HepG2 (cell line): ENCODE measurements around the gene TACO1. TPM values are rescaled to one million over a fixed set of nuclear protein-coding genes. Genes with fewer than 3 reads are reported as not detected.

Experiments
- CREM ChIP-seq, 2 experiments: sonication (generic) in 1 of 2; formaldehyde crosslinking in 1 of 2; IDR thresholded peaks; 2 replicates each; pipeline versions ENCODE4 v1.4.0 to v1.6.1; 2016 to 2020; ENCODE audit warnings: antibody characterized with exemption in 1 of 2, mild to moderate bottlenecking in 1 of 2, missing genetic modification reagents in 1 of 2
- DDIT3 ChIP-seq: sonication (generic); formaldehyde crosslinking; IDR thresholded peaks from 2 replicates; pipeline ENCODE4 v1.4.0; 2020; ENCODE audit warnings: mild to moderate bottlenecking, missing genetic modification reagents
- FOXO1 ChIP-seq: sonication (generic); formaldehyde crosslinking; IDR thresholded peaks from 2 replicates; pipeline ENCODE4 v1.4.0; 2020; ENCODE audit warnings: missing genetic modification reagents
- FUBP1 ChIP-seq: sonication (generic); formaldehyde crosslinking; IDR thresholded peaks from 2 replicates; pipeline ENCODE4 v1.5.1; 2020; ENCODE audit warnings: missing genetic modification reagents, mild to moderate bottlenecking, borderline replicate concordance
- PCBP1 ChIP-seq: fragments of 200-400 bp; formaldehyde crosslinking; IDR thresholded peaks from 2 replicates; pipeline ENCODE4 v1.6.1; 2017; ENCODE audit warnings: mild to moderate bottlenecking, low read depth, low read length, borderline replicate concordance
- SMAD1 ChIP-seq: sonication (generic); formaldehyde crosslinking; IDR thresholded peaks from 2 replicates; pipeline ENCODE4 v1.4.0; 2020; ENCODE audit warnings: missing genetic modification reagents, low read depth, mild to moderate bottlenecking, borderline replicate concordance
- SP1 ChIP-seq, 2 experiments: fragments of 450-650 bp in 1 of 2; sonication (generic) in 1 of 2; formaldehyde crosslinking in 1 of 2; IDR thresholded peaks; 2 replicates each; pipeline versions ENCODE4 v1.4.0 to v1.6.1; 2016 to 2020; ENCODE audit warnings: missing genetic modification reagents in 1 of 2
- SYNCRIP ChIP-seq: fragments of 200-400 bp; formaldehyde crosslinking; IDR thresholded peaks from 2 replicates; pipeline ENCODE4 v1.6.1; 2018; ENCODE audit warnings: mild to moderate bottlenecking, low read depth, low read length; ENCODE audit not compliant: insufficient read depth
- TAF15 ChIP-seq: fragments of 200-400 bp; formaldehyde crosslinking; IDR thresholded peaks from one replicate; pipeline ENCODE4 v1.6.1; 2018; ENCODE audit warnings: mild to moderate bottlenecking, low read depth, low read length; ENCODE audit not compliant: poor library complexity, severe bottlenecking
- TMF1 ChIP-seq: sonication (generic); formaldehyde crosslinking; IDR thresholded peaks from 2 replicates; pipeline ENCODE4 v1.8.1; 2022; ENCODE audit warnings: low read depth, missing genetic modification reagents
- ZC3H13 ChIP-seq: sonication (generic); formaldehyde crosslinking; IDR thresholded peaks from 2 replicates; pipeline ENCODE4 v1.8.1; 2023; ENCODE audit warnings: mild to moderate bottlenecking, missing genetic modification reagents, moderate library complexity
- ZNF501 ChIP-seq: sonication (generic); formaldehyde crosslinking; IDR thresholded peaks from 2 replicates; pipeline ENCODE4 v1.5.1; 2020; ENCODE audit warnings: mild to moderate bottlenecking, moderate library complexity, missing genetic modification reagents
- ZNF510 ChIP-seq: sonication (generic); formaldehyde crosslinking; IDR thresholded peaks from 2 replicates; pipeline ENCODE4 v1.4.0; 2020; ENCODE audit warnings: low read depth, mild to moderate bottlenecking, missing genetic modification reagents
- ZNF563 ChIP-seq: sonication (generic); formaldehyde crosslinking; IDR thresholded peaks from 2 replicates; pipeline ENCODE4 v1.8.0; 2022; ENCODE audit warnings: mild to moderate bottlenecking, moderate library complexity, missing genetic modification reagents
- polyA plus RNA-seq, 8 experiments: library from polyadenylated mRNA; depleted of rRNA in 3 of 8; stranded (reverse) in 7 of 8; unstranded in 1 of 8; fragments of >200 nt; fragmentation: Illumina TruSeq in 4 of 8; extraction: Trizol in 4 of 8; gene quantifications; 2 replicates each; pipeline versions ENCODE4 v1.2.1 to v1.2.3, GENCODE V29; 2011 to 2016; ENCODE audit warnings: low read depth in 4 of 8, missing spikeins in 1 of 8, mixed read lengths in 1 of 8; ENCODE audit not compliant: insufficient read depth in 1 of 8
- total RNA-seq, 5 experiments: library from RNA; depleted of rRNA; stranded (reverse); fragments of >200 nt; fragmentation: Illumina TruSeq; extraction: Trizol; gene quantifications; 2 replicates each; pipeline ENCODE4 v1.2.3, GENCODE V29; 2016; ENCODE audit warnings: low read depth in 1 of 5
- TF ChIP-seq, protein P1 (sequence below): sonication (generic); formaldehyde crosslinking; IDR thresholded peaks from 2 replicates; pipeline ENCODE4 v1.4.0; 2020; ENCODE audit warnings: low read depth, mild to moderate bottlenecking, missing genetic modification reagents

Gene TACO1
- total and polyA plus RNA-seq, 2 of the 13 experiments (the other 11 are each of a cell fraction or from before 2014, with no cell fraction given) = 34.7 to 53.6 TPM

DNA sequence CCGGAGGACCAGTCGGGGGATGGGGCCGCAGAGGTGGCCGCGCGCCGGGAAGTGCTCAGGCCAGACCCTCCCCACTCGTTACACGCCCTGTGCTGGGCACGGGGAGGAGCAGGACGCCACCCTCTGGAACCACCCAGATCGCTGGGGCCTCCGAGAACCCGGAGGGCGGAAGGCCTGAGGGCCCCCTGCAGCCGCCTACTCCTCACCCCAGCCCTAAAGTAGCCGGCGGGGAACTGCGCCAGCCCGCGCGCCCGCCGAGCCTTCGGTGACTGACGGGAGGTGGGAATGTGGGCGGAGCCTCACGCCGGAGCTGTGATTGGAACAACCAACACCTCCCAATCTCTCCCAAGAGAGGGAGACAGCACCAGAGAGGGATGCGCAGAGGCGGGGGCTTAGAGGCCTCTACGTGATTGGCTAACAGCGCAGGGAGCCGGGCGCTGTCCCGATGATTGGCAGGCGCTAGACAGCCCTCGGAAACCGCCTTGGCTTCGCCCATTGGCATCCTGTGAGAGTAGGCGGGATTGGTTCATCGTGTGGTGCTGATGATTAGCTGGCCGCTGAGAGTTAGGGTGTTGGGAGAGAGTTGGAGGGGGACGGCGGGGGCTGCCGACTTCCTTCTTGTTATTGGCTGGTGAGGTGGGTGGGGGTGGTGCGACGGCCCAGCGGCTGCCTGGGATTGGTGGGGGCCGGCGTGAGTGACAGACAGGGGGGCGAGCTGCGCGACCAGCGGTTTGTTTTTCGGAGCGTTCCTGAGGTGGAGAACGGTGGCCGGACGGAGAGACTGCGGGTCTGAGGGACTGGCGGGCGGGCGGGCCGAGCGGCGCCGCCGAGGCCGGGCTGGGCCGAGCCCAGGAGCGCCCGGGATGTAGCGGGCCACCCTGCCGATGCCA, 21.2 kb downstream of the TACO1 start, which contains the start of gene MAP3K3 (continued):
- TF ChIP-seq TMF1 = no peak
- TF ChIP-seq, protein P1, sequence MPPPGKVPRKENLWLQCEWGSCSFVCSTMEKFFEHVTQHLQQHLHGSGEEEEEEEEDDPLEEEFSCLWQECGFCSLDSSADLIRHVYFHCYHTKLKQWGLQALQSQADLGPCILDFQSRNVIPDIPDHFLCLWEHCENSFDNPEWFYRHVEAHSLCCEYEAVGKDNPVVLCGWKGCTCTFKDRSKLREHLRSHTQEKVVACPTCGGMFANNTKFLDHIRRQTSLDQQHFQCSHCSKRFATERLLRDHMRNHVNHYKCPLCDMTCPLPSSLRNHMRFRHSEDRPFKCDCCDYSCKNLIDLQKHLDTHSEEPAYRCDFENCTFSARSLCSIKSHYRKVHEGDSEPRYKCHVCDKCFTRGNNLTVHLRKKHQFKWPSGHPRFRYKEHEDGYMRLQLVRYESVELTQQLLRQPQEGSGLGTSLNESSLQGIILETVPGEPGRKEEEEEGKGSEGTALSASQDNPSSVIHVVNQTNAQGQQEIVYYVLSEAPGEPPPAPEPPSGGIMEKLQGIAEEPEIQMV = no peak
- 0 out of 2 replicates have a peak, but pooled peaks have one; percentile 55 for TF ChIP-seq FOXO1 (CRISPR knock-in tag)
- no peak for TF ChIP-seq ZNF510 (CRISPR knock-in tag)
- peak; percentile 26 for TF ChIP-seq TAF15
- TF ChIP-seq SYNCRIP = no peak
- TF ChIP-seq SMAD1 (CRISPR knock-in tag) = peak; percentile 90
- TF ChIP-seq ZC3H13 = 0 out of 2 replicates have a peak, but pooled peaks have one; percentile 58
- TF ChIP-seq ZNF501 (CRISPR knock-in tag) = peak; percentile 98
- TF ChIP-seq ZNF563 (CRISPR knock-in tag) = peak; percentile 74
- no peak for TF ChIP-seq PCBP1
- no peak for TF ChIP-seq DDIT3 (CRISPR knock-in tag)
- peak; percentile 84 for TF ChIP-seq CREM (IDR thresholded peaks at IDR 0.05)
- no peak for TF ChIP-seq CREM (CRISPR knock-in tag; IDR thresholded peaks at IDR 0.05)
- no peak for TF ChIP-seq FUBP1 (CRISPR knock-in tag)
- TF ChIP-seq SP1 (IDR thresholded peaks at IDR 0.05) = no peak
- TF ChIP-seq SP1 (CRISPR knock-in tag; IDR thresholded peaks at IDR 0.05) = no peak; the same call in 1 of the 2 replicates
